ENCODE data around the gene HCK.

GRCh38 chr20:32142991-32143390, 90.9 kb downstream of the HCK start:
- TF ChIP-seq EZH2 (IDR thresholded peaks at IDR 0.05; ENCODE audit: insufficient read depth, poor library complexity, severe bottlenecking) (no peak), EZH2phosphoT487 (IDR thresholded peaks at IDR 0.05; ENCODE audit: insufficient read depth, low read depth) (no peak)

Measured in GM23248 (cell line).